DOHH2 (cell line): ENCODE results near the gene ABLIM2.

Experiments used
- CTCF ChIP-seq: fragments of 200-600 bp; sonication (generic); IDR thresholded peaks from one replicate; pipeline ENCODE4 v1.5.1; 2014; ENCODE audit warnings: antibody characterized with exemption, mild to moderate bottlenecking, low read depth, low read length; ENCODE audit not compliant: poor library complexity, severe bottlenecking
- EZH2phosphoT487 ChIP-seq: fragments of 200-600 bp; sonication (generic); IDR thresholded peaks from 2 replicates; pipeline ENCODE4 v1.6.1; 2017; ENCODE audit warnings: borderline replicate concordance, mild to moderate bottlenecking, antibody characterized with exemption, low read length, moderate library complexity, mixed read lengths

- TF ChIP-seq CTCF (no peak), EZH2phosphoT487 (no peak)
Observed at GRCh38 chr4:8119877-8120276, 38.7 kb downstream of the ABLIM2 start.
